AG08395 (cell line): ENCODE data around the gene EDC4.
A peak's percentile ranks its signal among the peaks of the same experiment; 100 is the strongest.
"Not testable (repeated sequence)": the region's sequence is repeated elsewhere in the genome, so short reads cannot be mapped to it uniquely, and the experiment has no call there.

Source experiments
- DNase-seq: peaks from one replicate; pipeline ENCODE4 v3.0.0; 2012; ENCODE audit warnings: mixed read lengths, low spot score

The EDC4 gene

DNA sequence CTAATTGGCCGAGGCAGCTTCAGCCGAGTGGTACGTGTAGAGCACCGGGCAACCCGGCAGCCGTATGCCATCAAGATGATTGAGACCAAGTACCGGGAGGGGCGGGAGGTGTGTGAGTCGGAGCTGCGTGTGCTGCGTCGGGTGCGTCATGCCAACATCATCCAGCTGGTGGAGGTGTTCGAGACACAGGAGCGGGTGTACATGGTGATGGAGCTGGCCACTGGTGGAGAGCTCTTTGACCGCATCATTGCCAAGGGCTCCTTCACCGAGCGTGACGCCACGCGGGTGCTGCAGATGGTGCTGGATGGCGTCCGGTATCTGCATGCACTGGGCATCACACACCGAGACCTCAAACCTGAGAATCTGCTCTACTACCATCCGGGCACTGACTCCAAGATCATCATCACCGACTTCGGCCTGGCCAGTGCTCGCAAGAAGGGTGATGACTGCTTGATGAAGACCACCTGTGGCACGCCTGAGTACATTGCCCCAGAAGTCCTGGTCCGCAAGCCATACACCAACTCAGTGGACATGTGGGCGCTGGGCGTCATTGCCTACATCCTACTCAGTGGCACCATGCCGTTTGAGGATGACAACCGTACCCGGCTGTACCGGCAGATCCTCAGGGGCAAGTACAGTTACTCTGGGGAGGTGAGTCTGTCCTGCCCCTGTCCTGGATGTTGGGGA is 36.3 kb downstream of the EDC4 start:
- DNase-seq, result no peak

DNA sequence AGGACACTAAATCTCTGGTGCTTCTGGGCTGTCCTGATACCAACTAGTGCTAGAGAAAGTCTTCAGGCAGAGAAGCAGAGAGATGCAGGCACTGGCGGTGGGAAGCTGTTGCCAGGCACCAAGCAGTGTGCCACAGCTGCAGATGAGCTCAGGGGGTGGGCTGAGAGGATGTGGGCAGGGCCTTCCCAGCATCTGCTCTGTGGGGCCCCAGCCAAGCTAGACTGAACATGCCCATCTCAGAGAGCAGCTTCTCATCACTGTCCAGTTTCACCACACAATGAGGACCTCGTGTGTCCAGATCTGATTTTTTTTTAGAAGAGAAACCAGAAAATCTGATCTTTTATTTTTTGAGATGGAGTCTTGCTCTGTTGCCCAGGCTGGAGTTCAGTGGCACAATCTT is 37.3 kb downstream of the EDC4 start:
- peak; percentile 74 for DNase-seq

DNA sequence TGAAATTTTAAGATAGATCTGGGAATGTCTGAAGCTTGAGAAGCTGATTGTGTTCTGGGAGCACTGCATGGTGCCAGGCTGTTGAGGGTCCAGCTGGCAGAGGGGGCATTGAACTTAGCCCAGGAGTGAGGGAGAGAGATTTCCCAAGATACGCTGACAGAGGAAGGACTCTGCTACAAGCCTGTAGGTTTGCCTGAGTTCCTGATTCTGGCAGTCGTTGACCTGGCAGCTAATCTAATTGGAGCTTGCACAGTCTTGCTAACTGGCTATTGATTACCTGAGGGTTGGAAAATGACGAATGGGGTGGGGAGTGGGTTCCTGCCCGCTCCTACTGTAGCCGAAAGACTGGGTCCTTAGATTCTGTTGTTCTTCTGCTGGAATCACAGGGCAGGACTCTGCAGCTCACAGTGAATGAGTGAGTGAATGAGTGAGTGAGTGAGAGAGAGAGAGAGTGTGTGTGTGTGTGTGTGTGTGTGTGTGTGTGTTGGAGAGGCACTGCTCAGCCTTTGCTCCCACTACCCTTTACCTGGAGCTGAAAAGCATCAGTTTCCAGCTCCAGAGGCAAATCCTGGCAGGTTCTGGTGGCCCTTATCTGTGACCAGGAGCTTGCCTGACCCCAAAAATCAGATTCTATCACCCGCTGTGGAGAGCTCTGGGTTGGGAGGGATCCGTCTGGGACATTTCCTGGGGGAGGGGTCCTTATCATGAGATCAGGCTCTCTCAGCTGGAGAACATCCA is 42.1 kb downstream of the EDC4 start:
- DNase-seq, result no peak

DNA sequence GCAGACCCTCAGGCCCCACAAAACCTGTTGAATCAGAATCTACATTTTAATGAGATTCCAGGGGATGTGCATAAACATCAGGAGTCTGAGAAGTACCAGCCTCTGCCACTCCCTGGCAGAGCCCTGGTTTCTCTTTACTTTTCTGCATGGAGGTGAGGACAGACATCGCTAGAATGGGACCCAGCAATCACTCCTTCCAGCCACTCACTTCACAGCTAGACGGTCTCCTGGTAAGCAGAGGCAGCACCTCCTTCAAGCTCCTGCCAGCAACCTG is 42.6 kb downstream of the EDC4 start:
- not testable (repeated sequence) for DNase-seq

DNA sequence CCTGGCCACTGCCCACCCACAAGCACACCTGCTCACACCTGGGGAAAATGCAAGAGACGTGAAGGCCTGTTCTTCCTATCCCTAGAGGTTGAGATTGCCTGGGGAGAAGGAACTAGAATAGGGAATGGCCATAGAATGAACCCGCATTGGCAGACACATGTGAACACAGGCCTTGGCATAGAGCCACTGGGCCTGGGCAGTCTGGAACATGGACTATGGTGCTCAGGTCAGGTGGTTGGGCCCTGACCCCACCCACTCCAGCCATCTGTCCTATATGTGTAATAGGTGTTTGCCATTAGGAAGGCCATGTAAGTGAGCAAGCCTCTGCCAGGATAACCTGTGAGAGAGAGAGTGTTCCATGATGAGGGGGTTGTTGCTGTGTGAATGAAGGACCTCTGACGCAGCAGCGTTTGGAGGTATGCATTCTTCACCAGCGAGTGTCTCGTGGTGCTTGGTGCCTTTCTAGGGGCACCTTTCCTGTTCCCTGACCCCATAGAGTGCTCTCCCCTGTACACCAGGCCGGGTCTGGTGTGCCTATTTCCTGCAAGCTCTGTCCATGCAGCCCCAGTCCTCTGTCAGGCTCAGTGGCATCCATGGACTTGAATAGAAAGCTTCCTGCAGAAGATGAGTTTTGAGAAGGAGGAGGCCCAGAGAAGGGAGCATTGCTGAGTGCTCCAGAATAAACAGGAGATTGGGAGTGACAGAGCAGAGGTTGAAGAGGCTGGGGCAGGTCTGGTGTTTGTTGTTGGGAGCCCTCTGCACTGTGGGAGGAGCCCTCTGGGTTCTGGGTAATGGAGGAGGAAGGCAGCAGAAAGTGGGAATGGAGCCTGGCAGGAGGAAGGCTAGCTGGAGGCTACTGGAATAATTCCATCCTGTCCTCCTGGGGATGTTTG is 43.2 kb downstream of the EDC4 start:
- DNase-seq, result no peak

DNA sequence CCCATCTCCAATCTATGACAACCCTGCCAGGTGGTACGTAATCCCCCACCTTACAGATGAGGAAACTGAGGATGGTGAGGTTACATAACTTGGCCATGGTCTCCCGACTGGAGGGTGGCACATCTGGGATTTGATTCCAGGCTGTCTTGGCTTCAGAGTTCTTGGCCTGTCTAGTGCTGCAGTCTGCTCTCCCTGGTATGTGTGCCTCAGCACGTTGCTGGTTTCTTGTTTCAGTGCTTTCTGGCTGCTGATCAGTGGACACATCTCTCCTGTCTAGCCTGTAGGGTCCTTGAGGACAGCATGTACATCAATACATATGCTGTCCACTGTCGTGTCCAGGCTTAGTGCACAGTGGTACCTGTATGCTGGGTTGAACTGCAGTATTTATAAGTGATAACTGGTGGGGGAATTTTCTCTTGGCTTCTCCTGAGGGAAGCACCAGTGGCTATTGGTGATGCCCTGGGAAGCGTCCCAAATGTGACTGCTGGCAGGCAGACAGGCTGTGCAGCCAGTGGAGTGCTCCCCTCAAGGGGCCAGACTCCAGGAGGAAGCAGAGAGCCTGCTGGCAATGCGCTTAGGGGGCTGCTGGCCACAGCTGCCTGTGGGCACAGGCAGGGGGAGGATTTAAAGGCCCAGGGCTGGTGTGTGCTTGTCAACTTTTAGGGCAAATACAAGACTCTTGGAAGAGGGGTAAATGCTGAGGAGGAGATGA is 44.4 kb downstream of the EDC4 start:
- DNase-seq, result peak; percentile 45

DNA sequence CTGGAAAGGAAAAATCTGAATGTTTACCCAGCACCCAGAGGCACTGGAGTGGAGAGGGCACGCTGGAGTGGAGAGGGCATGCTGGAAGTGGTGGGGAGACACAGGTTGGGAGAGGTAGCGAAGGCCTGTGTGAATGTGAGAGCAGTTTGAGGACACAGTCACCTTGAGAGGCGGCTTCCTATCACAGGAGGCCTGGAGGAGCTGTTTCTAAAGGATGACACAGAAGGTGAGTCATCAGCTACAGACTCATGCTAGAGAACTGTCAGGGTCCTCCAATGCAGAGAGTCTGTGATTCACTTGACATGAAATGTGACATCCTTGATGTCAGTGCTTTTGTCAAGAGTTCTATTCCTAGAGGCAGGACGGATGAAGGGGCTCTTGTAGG is 45.0 kb downstream of the EDC4 start:
- peak; percentile 91 for DNase-seq

DNA sequence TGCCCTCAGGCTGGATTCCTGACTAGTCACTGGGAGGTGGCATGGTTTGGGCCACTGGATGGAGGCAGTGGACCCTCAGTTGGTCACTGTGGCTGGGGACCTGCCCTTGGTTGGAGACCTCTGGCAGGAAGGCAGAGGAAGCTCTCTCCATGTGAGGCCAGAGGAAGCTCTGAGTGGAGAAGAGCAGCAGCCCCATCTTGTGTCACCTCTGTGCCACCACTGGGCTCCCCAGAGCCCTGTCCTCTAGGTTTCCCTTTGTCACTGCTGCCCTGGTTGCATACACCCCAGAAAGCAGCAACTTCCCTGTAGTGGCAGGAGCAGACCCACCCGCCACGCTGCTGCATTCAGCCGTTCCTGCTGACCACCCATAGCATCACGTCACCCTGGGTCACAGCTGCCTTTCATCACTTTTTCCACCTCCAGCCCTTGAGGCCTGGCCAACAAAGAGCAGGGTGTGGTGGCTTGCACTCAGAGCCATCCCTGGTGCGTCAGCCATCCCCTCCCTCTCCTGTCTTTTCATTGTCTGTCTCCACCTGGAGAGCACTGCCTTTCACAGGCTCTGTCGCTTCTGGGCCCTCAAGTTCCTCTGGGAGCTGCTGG is 46.9 kb downstream of the EDC4 start:
- DNase-seq, result peak; percentile 62

DNA sequence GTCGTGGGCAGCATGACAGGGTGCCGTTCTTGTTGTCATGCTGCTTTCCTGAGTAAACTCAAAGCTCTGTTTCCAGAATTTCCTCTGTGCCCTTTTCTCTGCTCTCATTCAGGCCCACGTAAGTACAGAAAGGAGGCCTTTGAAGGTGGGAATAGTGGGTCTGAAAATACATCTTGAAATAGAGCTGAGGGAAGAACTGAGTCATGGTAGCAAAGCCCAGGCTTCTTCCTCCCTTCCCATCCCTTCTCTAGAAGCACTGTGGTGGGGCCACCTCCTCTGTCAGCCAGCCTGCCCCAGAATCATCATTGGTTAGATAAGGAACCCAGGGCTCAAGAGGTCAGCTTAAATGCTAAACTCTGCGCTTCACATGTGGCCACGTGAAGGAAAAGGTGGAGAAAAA is 49.4 kb downstream of the EDC4 start:
- DNase-seq, result no peak

DNA sequence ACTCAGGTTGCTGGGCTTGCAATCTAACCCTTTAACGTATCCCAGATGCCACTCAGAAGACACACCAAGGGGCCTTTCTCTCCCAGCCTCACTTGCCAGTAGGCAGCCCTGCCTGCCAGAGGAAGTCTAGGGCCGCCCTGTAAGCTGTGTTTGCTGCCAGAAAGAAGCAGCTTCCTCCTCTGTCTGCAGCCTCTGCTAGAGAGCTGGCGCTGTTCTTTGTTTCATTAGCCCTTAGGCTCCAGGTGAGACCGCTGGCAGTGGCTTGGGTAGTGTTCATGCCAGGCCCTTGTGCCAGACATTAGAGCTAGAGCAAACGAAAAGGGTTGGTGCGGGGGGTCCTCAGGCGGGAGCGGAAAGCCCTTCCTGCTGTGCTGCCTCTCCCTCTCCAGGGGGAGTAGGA is 49.9 kb downstream of the EDC4 start:
- no peak for DNase-seq

DNA sequence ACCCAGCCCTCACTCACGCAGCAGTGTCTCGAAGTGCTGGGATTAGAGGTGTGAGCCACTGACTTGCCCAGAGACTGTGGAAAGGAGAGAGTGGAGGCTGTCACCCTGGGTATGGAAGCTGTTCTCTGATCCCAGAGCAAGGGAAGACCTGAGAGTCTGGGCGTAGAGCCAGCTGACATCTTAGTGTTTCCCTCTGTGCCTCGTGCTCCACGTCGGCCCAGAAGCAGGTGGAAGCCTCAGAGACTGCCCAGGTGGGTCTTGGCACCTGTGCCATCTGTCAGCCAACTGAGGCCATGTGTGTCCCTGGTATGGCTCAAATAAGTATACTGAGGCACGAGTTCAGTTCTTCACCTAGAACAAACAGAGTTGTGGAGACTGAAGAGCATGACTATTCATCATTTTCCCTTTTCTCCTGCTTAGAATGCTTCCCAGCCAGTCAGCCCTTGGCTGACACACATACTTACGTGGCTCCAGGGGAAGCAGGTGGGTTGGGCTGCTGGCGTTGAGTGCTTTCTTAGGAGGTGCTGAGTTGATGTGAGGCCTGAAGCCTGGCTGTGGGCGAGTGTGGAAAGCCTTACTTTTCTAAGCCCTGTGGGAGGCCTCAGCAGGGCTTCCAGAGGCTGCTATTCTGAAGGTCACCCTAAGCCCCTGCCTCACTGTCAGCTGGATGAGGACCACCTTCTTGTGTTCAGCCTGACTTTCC is 50.7 kb downstream of the EDC4 start:
- no peak for DNase-seq

DNA sequence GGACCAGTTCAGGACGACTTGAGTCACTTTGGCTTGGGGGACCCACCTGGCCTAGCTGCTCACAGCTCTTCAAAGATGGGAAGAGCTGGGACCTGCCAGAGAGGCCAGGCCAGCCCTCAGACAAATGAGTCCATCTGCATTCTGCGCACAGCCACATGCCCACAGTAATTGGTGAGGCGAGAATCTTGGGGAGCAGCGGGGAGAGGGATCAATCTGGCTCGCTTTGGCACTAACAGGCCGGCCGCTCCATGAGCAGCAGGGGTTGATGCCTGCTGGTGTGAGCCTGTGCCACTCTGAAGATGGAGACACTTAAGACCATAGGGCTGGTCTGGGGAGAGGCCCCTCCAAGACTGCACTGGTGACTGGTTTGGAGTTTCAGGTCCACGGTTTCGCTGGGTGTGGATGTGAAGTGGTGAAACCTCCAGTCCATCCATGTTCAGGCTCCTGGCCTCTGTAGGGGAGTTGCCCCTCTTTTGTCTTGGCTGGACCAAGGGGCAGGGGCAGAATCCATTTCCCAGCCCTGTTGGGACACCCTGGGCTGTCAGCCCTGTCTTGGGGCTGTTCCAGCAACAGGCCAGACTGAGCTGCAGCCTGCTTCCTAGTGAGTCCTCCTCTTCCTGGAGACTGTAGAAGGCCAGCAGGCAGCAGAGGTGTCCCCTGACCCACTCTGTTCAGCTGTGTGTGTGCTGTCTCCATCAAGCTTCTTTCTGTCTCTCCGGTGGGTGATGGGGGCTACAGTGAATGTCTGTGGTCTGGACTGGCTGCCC is 51.5 kb downstream of the EDC4 start:
- DNase-seq, result no peak

DNA sequence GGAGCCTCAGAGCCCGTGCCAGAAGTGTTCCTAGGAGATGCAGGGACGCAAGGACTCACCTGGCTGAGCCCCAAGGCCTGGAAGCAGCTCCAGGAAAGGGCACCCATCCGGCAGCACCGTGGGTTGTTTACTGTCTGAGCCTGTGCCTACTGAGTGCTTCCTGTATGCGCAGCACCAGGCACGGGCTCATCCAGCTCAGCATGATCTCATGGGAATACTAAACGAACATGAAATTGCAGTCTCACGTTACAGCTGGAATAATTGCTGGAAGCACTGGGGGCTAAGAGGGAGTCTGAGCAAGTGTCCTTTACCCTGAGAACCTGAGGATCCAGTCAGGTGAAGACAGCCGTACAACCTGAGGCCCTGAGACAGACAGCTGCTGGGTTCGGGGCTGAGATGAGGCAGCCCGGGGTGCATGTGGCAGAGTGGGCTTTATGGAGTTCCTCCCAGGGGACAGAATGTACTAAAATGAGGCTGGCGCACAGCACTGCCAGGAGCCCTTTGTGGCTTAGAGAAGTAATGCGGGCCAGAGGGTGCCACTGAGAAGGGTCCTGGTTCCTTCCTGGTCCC is 53.4 kb downstream of the EDC4 start:
- no peak for DNase-seq

DNA sequence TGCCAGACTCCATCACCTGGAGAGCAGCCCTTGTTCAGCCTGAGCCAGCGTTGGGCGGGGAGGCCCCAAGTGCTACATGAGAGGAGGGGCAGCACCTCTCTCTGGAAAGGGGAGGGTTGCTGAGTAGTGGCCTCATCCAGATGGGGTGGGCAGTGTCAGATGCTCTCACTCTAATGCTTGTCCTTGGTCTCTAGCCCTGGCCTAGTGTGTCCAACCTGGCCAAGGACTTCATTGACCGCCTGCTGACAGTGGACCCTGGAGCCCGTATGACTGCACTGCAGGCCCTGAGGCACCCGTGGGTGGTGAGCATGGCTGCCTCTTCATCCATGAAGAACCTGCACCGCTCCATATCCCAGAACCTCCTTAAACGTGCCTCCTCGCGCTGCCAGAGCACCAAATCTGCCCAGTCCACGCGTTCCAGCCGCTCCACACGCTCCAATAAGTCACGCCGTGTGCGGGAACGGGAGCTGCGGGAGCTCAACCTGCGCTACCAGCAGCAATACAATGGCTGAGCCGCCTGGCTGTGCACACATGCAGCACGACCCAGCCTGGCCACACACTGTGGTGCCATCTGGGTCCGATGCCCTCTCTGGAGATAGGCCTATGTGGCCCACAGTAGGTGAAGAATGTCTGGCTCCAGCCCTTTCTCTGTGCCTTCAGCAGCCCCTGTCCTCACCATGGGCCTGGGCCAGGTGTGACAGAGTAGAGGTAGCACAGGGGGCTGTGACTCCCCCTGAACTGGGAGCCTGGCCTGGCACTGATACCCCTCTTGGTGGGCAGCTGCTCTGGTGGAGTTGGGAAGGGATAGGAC is 54.5 kb downstream of the EDC4 start:
- DNase-seq, result no peak

DNA sequence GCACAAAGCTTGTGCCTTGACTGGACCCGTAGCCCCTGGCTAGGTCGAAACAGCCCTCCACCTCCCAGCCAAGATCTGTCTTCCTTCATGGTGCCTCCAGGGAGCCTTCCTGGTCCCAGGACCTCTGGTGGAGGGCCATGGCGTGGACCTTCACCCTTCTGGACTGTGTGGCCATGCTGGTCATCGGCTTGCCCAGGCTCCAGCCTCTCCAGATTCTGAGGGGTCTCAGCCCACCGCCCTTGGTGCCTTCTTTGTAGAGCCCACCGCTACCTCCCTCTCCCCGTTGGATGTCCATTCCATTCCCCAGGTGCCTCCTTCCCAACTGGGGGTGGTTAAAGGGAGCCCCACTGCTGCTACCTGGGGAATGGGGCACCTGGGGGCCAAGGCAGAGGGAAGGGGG is 55.3 kb downstream of the EDC4 start:
- no peak for DNase-seq

DNA sequence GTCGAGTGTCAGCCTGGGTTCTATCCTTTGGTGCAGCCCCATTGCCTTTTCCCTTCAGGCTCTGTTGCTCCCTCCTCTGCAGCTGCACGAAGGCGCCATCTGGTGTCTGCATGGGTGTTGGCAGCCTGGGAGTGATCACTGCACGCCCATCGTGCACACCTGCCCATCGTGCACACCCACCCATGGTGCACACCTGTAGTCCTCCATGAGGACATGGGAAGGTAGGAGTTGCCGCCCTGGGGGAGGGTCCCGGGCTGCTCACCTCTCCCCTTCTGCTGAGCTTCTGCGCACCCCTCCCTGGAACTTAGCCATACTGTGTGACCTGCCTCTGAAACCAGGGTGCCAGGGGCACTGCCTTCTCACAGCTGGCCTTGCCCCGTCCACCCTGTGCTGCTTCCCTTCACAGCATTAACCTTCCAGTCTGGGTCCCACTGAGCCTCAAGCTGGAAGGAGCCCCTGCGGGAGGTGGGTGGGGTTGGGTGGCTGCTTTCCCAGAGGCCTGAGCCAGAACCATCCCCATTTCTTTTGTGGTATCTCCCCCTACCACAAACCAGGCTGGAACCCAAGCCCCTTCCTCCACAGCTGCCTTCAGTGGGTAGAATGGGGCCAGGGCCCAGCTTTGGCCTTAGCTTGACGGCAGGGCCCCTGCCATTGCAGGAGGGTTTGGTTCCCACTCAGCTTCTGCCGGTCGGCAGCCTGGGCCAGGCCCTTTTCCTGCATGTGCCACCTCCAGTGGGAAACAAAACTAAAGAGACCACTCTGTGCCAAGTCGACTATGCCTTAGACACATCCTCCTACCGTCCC is 55.9 kb downstream of the EDC4 start:
- peak; percentile 79 for DNase-seq

DNA sequence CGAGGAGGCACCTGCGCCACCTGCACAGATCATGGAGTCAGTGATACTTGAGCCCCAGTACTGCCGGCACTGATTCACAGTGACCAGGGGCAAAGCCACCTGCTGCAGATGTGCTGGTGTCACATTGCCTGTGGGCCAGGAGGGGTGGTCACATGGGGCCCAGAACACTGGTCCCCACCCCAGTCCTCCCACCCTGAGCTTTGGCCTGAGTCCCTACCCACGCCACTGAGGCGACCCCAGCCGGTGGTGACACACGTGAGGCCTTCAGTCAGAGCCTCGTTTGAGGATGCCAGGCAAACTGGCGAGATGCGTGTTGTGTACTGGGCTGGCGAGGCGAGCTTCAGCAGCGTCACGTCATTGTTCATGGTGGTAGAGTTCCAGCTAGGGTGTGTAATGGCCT is 57.3 kb downstream of the EDC4 start:
- DNase-seq, result no peak

DNA sequence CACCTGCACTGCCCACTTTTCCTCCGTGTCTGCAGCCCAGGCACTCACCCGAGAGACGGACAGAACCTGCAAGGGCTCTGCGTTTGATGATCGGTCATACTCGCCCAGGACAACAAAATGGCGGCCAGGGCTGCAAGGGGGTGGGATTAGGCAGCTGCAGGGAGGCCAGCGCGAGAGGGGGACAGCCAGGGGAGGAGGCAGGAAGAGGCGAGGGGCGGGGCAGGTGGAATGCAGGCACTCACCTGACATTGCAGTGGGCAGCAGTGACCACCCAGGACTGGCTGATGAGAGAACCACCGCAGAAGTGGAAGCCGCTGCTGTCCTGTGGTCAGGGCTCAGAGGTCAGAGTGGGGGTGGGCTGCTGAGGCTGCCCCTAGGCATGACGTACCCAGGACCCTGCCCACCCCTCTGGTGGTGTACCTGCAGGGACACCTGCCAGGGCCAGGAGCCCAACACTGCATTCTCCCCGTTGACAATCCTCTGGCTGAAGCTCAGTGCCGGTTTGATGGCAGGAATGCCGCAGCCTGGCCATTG is 57.9 kb downstream of the EDC4 start:
- no peak for DNase-seq
